Fibroblast of skin of left quadriceps (primary cell): ENCODE data around the gene IPO11.
"Not testable (repeated sequence)": the region's sequence is repeated elsewhere in the genome, so short reads cannot be mapped to it uniquely, and the experiment has no call there.

ENCODE experiments used
- DNase-seq, 2 experiments: peaks; one replicate each; pipeline ENCODE4 v3.0.0-alpha.2; 2013; ENCODE audit warnings: low read depth in 2 of 2

Gene IPO11

DNA sequence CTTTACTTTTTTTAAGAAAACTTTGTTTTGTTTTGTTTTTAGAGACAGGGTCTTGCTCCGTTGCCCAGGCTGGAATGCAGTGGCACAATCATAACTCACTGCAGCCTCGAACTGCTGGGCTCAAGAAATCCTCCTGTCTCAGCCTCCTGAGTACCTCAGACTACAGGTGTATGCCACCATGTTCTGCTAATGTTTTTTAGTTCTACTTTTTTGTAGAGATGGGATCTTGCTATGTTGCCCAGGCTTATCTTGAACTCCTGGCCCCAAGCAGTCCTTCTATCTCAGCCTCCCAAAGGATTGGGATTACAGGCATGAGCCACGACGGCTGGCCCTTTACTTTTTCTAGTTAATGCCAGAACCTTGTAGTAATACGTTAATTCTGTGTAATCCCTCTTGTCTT lies 36.0 kb downstream of the IPO11 start:
- DNase-seq: no peak

DNA sequence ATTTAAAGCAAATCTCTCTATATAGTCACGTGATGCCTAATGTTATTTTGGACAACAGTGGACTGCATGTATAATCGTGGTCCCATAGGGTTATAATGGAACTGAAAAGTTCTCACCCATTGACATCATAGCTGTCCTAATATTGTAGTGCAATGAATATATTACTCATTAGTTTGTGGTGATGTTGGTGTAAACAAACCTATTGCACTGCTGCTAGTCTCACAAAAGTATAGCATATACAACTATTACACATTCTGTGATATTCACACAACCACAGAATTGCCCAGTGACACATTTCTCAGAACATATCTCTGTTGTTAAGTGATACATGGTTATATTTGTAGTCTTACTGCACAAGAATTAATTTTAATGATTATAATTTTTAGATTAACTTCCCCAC lies 37.7 kb downstream of the IPO11 start:
- no peak for DNase-seq

DNA sequence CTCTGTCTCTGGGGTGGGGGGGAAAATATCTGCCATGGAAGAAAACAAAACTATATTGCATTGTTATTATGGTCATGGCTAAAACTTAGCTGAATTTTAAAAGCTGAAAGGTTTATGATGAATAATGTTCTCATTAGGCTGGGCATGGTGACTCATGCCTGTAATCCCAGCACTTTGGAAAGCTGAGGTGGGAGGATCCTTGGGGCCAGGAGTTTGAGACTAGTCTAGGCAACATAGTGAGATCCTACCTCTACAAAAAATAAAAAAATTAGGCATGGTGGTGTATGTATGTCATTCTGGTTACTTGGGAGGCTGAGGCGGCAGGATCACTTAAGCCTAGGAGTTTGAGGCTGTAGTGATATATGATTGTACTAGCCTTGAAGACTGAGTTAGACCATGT lies 44.5 kb downstream of the IPO11 start:
- DNase-seq: peak in 1 of 2 experiments; percentile 21

DNA sequence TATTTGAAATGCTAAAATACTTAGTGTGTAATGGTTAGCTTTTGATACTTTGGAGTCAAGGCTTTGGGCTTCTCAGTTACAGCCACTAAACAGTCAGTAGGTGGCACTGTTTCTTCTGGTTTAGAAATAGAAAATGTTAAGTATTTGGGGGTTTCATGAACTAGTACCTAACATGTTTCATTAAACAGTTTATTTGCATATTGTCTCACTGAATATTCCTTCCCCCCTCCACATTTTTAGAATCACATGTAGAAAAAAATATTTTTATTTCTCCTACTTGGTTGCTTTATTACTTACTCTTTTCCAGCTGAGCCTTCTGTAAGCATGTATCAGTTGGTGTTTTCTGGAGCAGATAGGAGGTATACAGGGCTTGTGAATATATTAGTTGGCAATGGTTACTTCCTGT lies 48.0 kb downstream of the IPO11 start:
- peak in 1 of 2 experiments; percentile 29 for DNase-seq

DNA sequence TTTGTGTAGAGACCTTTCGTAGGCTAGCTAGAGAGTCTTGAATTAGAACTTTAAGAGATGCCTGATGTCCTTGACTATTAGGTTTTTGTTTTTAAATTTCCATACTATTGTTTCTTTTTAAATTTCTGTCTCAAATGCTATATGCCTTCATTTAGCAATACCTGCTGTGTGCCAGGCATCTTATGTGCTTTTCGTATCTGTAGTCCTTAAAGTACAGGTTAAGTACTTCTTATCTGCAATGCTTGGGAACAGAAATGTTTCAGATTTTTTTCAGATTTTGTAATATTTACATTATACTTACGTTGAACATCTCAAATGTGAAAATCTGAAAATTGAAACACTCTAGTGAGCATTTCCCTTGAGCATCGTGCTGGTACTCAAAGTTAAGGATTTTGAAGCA lies 49.0 kb downstream of the IPO11 start:
- no peak for DNase-seq

DNA sequence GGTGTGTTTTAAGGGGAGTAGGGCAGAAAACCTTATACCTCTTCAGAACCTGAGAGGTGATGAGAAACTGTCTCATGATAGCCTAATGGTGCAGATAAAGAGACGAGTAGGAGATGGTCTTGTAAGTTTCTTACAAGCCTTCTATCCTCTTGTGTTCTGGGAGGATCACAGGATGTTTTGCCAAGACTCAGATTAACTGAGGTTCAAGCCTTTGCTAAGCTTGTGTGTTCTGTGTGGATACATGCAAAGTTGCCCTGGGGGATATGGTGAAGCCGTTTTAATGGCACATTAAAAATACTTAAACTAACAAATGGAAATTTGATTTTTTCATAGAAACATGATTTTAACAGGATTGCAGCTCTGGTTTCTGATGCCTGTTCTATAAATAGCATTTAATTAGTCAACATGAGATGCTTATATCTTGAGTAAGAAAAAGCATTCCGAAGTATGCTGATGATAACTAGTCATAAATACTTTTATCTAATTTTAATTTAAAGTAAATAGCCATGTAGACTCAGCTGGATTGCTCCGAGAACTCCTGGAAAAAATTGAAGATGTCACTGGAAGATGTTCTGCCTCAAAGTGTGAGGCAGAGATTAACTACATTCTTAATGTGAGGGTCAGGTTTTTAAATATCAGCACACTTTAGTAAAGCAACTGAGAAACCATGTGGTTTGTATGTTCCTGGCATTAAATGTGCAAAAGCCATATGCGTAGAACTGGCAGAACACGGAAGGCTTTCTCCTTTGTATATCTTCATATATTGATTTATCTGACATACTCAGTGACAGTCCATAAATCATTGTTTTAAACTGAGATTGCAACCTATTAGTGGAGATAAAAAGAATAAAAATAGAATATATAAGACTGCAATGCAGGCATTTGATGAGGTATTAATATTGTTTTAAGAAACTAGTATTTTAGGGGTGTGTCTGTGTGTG lies 53.7 kb downstream of the IPO11 start:
- DNase-seq: peak in 1 of 2 experiments; percentile 17

DNA sequence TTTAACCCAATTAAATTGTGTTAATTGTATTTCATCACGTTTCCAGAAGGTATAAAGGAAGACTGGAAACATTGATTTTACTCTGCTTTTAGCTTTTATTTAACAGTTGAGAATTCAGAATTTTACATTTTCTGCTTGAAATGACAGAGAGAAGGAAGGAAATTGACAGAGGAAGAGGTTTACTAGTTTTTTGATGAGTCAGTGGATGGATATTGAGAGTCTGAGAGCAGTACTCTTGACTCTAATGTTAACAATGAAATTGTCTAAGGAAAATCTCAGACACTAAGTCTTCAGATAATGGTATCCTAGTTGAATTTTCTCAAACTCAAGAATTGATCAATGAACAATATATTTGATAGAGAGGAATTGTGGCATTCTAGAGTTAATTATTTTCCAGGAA lies 60.6 kb downstream of the IPO11 start:
- no peak for DNase-seq

DNA sequence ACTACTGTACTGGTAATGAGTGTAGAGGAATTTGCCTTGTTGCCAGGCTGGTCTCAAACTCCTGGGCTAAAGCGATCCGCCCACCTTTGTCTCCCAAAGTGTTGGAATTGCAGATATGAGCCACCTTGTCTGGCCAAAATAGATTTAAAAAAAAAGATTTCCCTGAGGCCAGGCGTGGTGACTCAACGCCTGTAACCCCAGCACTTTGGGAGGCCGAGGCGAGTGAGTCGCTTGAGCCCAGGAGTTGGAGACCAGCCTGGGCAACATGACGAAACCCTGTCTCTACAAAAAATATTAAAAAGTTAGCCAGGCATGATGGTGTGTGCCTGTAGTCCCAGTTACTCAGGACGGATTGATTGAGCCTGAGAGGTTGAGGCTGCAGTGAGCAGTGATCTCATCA lies 62.5 kb downstream of the IPO11 start:
- peak in 1 of 2 experiments; percentile 33 for DNase-seq

DNA sequence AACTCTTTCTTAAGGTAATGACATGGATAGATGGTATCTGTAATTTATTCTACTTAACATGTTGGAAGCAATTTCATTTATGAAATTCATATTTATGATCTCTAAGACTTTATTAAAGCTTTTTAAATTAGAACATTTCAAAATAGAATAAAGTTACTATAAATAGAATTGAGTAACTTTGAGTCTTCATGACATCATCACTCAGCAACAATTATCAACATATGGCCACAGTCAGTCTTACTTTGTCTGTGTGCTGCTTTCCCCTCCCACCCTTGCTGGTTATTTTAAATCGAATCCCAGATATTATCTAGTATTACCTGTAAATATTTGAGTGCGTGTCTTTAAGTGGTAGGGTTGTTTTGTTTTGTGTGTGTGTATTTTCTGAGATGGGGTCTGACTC lies 65.2 kb downstream of the IPO11 start:
- DNase-seq: peak in 1 of 2 experiments; percentile 15

DNA sequence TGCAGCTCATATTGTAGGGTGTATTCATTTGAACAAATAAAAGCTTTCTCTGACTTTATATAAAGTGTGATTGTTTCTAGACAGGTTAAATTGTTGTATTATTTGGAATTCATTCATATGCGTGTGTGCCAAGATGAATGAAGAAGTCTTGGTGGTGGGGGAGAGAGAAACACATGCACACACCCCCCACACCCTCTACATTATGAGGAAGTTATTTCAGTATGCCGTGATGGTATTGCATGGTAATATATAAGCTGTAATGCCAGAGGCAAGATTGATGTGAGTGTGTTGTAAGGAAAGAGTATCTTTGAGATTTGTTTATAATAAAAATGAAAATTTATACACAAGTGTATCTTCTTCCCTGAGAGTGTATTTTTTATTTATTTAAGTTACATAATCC lies 71.0 kb downstream of the IPO11 start:
- no peak for DNase-seq

DNA sequence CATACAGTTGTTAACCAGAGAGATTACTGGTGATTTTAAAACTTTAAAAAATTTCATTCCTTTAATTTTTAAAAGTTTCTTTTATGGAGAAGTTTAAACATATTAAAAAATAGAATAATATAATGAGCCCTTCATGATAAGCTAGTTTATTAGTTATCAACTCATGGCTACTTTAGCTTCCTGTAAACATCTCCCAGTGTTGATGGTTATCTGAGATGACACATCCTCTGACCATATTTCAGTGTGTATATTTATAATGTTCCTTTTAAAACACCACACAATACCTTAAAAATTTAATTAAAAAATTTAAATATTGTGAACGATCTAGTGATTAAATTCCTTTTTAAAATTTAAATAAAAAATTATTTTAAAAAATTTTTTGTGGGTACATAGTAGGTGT lies 74.1 kb downstream of the IPO11 start:
- DNase-seq: no peak

DNA sequence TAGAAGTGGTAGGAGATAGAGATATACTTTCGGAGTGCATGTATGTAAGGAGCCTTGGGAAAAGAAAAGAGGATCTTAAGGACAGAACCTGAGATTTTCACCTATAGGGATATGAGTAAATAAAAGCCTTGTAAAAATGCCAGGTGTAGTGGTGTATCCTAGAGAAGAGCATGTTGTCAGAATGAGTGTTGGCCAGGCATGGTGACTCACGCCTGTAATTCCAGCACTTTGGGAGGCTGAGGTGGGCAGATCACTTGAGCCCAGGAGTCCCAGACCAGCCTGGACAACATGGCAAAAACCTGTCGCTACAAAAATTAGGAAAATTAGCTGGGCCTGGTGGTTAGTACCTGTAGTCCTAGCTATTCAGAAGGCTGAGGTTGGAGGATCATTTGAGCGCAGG lies 76.0 kb downstream of the IPO11 start:
- DNase-seq: no peak

DNA sequence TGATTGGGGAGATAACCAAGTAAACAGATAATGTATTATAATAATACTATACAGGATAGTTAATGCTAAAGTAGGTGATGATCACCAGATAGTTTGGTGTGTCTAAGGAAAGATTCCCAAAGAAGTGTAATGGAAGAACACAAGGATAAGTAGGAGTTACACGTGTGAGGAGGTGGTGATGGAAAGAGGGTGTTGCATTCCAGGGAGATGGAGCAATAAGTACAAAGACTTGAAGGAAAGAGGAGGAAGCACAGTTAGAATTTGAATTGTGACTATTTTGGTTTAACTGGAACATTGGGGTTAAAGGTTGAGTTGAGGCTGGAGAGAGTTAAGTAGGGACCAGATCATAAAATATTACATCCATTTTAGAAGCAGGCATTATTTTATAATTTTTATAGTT lies 76.9 kb downstream of the IPO11 start:
- DNase-seq: no peak

DNA sequence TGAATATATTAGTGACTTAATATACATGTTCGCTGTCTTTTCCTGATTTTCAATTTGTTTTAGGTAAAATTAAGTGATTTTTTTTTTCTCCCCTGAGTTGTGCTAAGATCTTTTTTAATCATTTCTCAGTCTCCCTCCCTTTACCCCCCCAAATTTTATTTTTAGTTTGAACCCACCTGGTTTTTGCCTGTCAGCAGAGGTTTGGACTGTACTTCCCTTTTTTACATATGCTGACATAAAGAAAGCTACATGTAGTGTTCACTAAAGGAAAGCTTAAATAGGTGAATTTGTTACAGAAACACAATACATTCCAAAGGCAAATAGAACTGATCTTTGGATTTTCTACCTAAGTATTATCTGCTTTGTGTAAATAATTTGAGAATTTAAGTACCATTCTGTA lies 82.2 kb downstream of the IPO11 start:
- DNase-seq: no peak

DNA sequence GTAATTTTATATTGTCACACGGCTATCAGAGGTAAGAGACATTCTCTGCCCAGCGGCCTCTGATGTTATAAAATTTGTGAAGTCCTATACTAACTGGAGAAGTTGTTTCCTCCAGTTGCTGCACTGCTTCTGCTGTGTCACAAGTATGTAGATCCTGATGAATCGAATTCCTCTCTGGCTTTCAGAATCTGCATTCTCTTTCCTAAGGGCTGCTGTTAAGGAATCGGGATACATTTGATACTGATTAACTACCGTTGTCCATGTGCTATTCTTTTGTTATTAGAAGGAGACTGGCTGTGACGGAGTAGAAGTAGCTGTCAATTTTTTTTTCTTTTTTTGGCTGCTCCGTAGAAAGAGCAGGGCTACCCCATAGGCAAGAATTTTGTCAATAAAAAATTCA lies 84.3 kb downstream of the IPO11 start:
- no peak for DNase-seq

DNA sequence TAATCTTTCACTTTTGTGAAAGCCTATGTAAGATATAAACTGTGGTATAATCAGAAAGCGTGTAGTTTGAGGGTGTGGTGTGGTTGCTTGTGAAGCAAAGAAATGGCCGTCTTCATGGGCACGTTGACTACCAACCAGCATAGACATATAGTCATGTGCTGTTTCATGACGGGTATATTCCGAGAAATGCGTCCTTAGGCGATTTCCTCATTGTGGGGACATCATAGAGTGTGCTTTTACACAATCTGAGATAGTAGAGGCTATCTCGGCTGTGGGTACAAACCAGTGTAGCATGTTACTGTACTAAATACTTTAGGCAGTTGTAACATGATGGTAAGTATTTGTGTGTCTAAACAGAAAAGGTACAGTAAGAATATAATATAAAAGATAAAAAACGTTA lies 86.4 kb downstream of the IPO11 start:
- no peak for DNase-seq

DNA sequence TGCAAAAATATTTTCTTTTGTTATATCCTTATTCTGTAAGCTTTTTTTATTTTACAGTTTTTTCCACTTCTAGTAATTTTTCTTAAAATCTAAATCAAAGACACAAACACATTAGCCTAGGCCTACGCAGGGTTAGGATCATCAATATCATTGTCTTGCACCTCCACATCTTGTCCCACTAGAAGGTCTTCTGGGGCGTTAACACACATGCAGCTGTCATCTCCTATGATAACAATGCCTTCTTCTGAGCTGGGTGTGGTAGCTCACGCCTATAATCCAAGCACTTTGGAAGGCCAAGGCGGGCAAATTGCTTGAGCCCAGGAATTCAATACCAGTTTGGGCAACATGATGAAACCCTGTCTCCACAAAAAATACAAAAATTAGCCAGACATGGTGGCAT lies 87.2 kb downstream of the IPO11 start:
- no peak for DNase-seq

DNA sequence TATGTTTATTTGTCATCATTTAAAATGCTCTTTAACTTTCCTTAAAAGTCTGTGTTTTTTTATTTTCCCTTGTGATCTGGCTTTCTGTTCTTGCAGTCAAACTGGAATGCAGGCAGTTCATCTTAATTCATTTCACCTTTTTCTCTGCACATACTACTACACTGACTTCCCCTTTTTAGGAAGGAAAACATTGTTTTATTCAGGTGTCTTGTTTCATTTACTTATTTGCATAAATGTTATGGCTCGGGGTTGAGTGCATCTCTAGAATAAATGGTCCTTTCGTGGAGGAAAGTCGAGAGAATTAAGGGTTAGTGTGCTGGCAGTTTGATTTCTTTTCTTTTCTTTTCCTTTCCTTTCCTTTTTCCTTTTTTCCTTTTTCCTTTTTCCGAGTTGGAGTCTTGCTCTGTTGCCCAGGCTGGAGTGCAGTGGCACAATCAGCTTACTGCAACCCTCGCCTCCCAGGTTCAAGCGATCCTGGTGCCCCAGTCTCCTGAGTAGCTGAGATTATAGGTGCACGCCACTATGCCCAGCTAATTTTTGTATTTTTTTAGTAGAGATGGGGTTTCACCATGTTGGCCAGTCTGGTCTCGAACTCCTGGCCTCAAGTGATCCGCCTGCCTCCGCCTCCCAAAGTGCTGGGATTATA lies 90.0 kb downstream of the IPO11 start:
- DNase-seq: no peak

DNA sequence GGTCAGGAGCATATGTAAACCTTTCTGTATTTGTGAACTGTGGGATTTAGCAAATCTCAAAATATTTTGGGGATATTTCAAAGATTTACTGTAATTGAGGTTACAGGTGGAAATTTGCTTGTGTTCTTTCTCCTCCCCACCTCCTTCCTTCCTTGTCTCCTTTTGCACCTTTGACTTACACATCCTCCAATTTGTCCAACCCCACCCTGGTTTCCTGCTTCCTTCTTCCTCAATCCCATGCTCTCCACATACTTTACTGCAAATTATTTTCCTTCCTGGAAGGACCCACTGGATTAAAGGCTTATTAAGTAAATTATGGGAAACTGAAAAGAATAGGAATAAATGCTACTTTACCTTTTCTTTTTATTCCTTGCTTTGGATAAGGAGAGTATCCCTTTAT lies 91.6 kb downstream of the IPO11 start:
- no peak for DNase-seq

DNA sequence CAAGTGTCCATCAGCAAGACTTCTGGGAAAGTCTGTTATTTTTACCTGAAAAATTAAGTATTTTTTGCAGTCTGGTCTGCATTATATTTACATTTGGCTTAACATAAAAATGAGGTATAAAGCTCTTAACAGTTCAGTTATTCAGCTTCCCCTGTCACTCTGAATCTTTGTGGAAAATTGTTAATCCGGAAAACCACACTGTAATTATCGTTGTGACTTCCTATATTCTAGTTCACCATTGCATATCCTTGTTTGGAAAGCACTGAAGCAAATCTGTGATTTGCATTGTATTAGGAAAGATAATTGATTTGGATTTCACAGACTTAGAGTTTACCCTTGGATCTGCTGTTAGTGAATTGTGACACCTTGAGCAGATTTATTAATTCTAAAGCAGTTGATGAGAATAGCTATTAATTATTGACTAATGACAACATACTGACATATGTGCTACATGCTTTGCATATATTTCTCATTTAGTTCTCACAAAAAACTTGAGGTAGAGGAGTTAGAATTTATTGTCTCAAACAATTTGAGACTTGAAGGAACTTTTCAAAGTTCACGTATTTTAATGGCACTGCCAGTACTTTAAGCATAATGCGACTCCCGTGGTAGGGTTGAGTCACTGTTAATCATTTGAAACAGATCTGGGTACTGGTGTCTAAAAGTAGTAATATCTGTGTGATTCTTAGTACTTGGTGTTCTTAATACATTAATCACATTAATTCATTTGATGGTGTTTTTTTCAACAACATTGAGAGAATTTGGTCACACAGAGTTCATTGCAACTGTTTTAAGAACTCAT lies 94.3 kb downstream of the IPO11 start:
- no peak for DNase-seq

DNA sequence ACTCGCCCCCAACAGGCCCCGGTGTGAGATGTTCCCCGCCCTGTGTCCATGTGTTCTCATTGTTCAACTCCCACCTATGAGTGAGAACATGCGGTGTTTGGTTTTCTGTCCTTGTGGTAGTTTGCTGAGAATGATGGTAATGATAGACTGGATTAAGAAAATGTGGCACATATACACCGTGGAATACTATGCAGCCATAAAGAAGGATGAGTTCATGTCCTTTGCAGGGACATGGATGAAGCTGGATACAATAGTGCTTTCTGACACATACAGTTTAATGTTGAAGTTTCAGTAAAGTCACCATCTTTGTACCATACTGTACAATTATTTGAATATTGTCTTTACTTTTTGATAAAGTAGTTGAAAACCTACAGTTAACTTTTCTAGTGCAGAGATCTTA lies 96.2 kb downstream of the IPO11 start:
- not testable (repeated sequence) for DNase-seq

DNA sequence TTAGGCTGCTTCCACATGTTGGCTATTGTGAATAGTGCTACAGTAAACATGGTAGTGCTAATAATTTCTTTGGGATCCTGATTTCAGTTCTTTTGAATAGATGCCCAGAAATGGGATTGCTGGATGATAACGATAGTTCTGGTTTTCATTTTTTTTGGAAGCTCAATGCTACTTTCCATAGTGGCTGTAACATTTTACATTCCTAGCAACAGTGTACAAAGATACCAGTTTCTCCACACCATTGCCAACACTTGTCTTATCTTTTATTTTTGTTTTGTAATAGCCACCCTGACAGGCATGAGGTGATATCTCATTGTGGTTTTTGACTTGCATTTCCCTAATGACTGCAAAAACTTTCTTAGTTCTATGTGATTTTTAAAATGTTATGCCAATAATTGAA lies 97.2 kb downstream of the IPO11 start:
- no peak for DNase-seq
